ENCODE results near the gene TMC5. TPM values are rescaled to one million over a fixed set of nuclear protein-coding genes. Genes with fewer than 3 reads are reported as not detected.
"Not testable (repeated sequence)": the region's sequence is repeated elsewhere in the genome, so short reads cannot be mapped to it uniquely, and the experiment has no call there.

Gene TMC5
- total RNA-seq, 1 experiment from 2014 or later: 15.7 TPM

- Histone ChIP-seq H3K9ac (ENCODE audit: low read length) (no peak overlapping the region), H3K27me3 (ENCODE audit: insufficient read depth, low read length) (no peaks in the 10 kb centered on the region), H3K9me3 (ENCODE audit: control insufficient read depth in 1 of 2, insufficient read depth in 1 of 2, low read depth in 1 of 2, low read length in 2 of 2) (no peaks in the 10 kb centered on the region), H3K9me2 (ENCODE audit: insufficient read depth) (no peaks in the 10 kb centered on the region), H3K27ac (ENCODE audit: low read depth, low read length) (no peak overlapping the region), H3K36me3 (ENCODE audit: control insufficient read depth in 1 of 2, insufficient read depth in 2 of 2, low read length in 2 of 2) (peaks cover 14 to 35% of the 10 kb centered on the region in 2 experiments), H3K4me1 (ENCODE audit: control insufficient read depth in 1 of 2, insufficient read depth in 2 of 2, low read length in 2 of 2) (peaks cover 0 to 5% of the 10 kb centered on the region in 2 experiments; a peak in 1 of 4 replicates), H2AFZ (ENCODE audit: low read depth, low read length, poor library complexity, severe bottlenecking) (no peak overlapping the region), H3K4me3 (replicated peaks in 1 of 2; ENCODE audit: low read depth in 1 of 2, low read length in 2 of 2) (no peak overlapping the region), H4K20me1 (ENCODE audit: insufficient read depth) (no peaks in the 10 kb centered on the region), H3K4me2 (ENCODE audit: low read length) (no peak overlapping the region), H3K79me2 (ENCODE audit: insufficient read depth, low read length) (peaks cover under 1% of the 10 kb centered on the region; the same call in 1 of the 2 replicates)
- TF ChIP-seq FOSL1 (IDR thresholded peaks at IDR 0.05; ENCODE audit: low read depth): no peak
- TF ChIP-seq YY1 (IDR thresholded peaks at IDR 0.05; ENCODE audit: extremely low read depth, insufficient replicate concordance, low read depth, low read length): no peak
- DNase-seq (ENCODE audit: low read depth, low spot score) (no peak), ATAC-seq (no peak)
- ChIA-PET RAD21 (ENCODE audit: low non-redundant PET in 1 of 2, low total read pairs in 2 of 2, uncharacterized antibody in 2 of 2, unreplicated experiment in 2 of 2) (no interaction called here), CTCF (no interaction called here), POLR2A (no interaction called here)
- intact Hi-C loops (cut with micrococcal nuclease): no loop called here
- BruUV-seq (replicated peaks): no TSS peak
These were observed 122.7 kb downstream of the TMC5 start for GRCh38 chr16:19540241-19540970.

DNA sequence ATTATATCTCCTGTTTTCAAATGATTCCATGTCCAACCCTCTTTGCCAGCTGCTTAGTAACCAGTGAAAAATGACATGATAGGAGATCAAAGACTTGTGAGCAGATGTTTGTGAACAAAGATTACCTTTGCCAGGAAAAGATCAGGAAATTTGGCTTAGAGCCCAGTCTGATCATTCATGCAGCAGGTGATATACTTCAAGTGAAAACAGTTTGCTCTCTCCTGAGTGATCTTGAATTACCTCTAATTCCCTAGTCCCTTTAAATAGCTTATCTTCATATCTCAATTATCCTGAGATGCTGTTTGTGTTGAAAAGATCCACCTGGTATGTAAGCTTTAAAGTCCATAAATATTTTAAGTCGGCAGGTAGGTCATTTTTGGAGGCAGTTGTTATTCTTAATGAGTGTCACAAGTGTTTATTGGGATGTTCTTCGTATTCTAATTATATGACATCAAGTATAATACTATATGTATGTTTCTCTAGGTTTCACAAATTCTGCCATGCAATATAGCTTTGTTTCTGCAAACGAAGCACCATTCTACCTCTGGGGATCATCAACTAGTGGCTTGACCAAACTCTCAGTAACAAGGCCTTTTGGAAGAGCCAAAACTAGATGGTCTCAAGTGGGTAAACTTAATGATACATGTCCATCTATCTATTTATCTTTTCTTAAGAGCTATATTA, 124.6 kb downstream of the TMC5 start:
- H3K27ac ChIP-seq (ENCODE audit: low read depth, low read length): no peak overlapping the region

GRCh38 chr16:19543278-19543996, 125.8 kb downstream of the TMC5 start:
- ATAC-seq; H3K27ac ChIP-seq (ENCODE audit: low read depth, low read length); intact Hi-C loops (cut with micrococcal nuclease); H3K9me3 ChIP-seq (ENCODE audit: control insufficient read depth in 1 of 2, insufficient read depth in 1 of 2, low read depth in 1 of 2, low read length in 2 of 2); H4K20me1 ChIP-seq (ENCODE audit: insufficient read depth); BruUV-seq (replicated peaks); RAD21 ChIA-PET (ENCODE audit: low non-redundant PET in 1 of 2, low total read pairs in 2 of 2, uncharacterized antibody in 2 of 2, unreplicated experiment in 2 of 2); H3K4me2 ChIP-seq (ENCODE audit: low read length); H3K9me2 ChIP-seq (ENCODE audit: insufficient read depth); H3K9ac ChIP-seq (ENCODE audit: low read length); H3K27me3 ChIP-seq (ENCODE audit: insufficient read depth, low read length); POLR2A ChIA-PET; H3K79me2 ChIP-seq (ENCODE audit: insufficient read depth, low read length); H2AFZ ChIP-seq (ENCODE audit: low read depth, low read length, poor library complexity, severe bottlenecking); CTCF ChIA-PET; H3K4me1 ChIP-seq (ENCODE audit: control insufficient read depth in 1 of 2, insufficient read depth in 2 of 2, low read length in 2 of 2); DNase-seq (ENCODE audit: low read depth, low spot score); H3K4me3 ChIP-seq (replicated peaks in 1 of 2; ENCODE audit: low read depth in 1 of 2, low read length in 2 of 2): not testable (repeated sequence)
- peaks cover 26 to 33% of the 10 kb centered on the region in 2 experiments for H3K36me3 ChIP-seq (ENCODE audit: control insufficient read depth in 1 of 2, insufficient read depth in 2 of 2, low read length in 2 of 2)

More for the DNA sequence above, 124.6 kb downstream of the TMC5 start:
- Histone ChIP-seq H3K9me2 (ENCODE audit: insufficient read depth) (no peaks in the 10 kb centered on the region), H4K20me1 (ENCODE audit: insufficient read depth) (no peaks in the 10 kb centered on the region), H3K79me2 (ENCODE audit: insufficient read depth, low read length) (no peaks in the 10 kb centered on the region), H3K9ac (ENCODE audit: low read length) (no peak overlapping the region), H2AFZ (ENCODE audit: low read depth, low read length, poor library complexity, severe bottlenecking) (no peak overlapping the region), H3K36me3 (ENCODE audit: control insufficient read depth in 1 of 2, insufficient read depth in 2 of 2, low read length in 2 of 2) (peaks cover 21 to 32% of the 10 kb centered on the region in 2 experiments), H3K4me2 (ENCODE audit: low read length) (no peak overlapping the region), H3K9me3 (ENCODE audit: control insufficient read depth in 1 of 2, insufficient read depth in 1 of 2, low read depth in 1 of 2, low read length in 2 of 2) (no peaks in the 10 kb centered on the region), H3K4me1 (ENCODE audit: control insufficient read depth in 1 of 2, insufficient read depth in 2 of 2, low read length in 2 of 2) (peaks cover 0 to 5% of the 10 kb centered on the region in 2 experiments; a peak in 1 of 4 replicates), H3K4me3 (replicated peaks in 1 of 2; ENCODE audit: low read depth in 1 of 2, low read length in 2 of 2) (no peak overlapping the region), H3K27me3 (ENCODE audit: insufficient read depth, low read length) (no peaks in the 10 kb centered on the region)
- ATAC-seq (no peak), DNase-seq (ENCODE audit: low read depth, low spot score) (no peak)
- no TSS peak for BruUV-seq (replicated peaks)
- RAD21 ChIA-PET (ENCODE audit: low non-redundant PET in 1 of 2, low total read pairs in 2 of 2, uncharacterized antibody in 2 of 2, unreplicated experiment in 2 of 2): no interaction called here
- POLR2A ChIA-PET: interaction anchor here (0.9 kb wide), 1 partner anchor 123 kb away, joined by 3 read pairs; no protein-coding TSS in a partner anchor
- TF ChIP-seq JUND (IDR thresholded peaks at IDR 0.05) (no peak), TCF7L2 (IDR thresholded peaks at IDR 0.05; ENCODE audit: borderline replicate concordance, extremely low read depth, insufficient read depth, insufficient read length) (peak; percentile 51)
- intact Hi-C loops (cut with micrococcal nuclease): no loop called here
- CTCF ChIA-PET: interaction anchor here (1.1 kb wide), 1 partner anchor 13 kb away, joined by 4 read pairs; the partner anchor contains the start of gene VPS35L
